ENCODE results near the gene ABHD17B. TPM values are rescaled to one million over a fixed set of nuclear protein-coding genes. Genes with fewer than 3 reads are reported as not detected.

Gene ABHD17B
- total RNA-seq, 1 donor from 2014 or later: 12.5 TPM

GRCh38 chr9:71924576-71924975 lies 13.6 kb upstream of the ABHD17B start:
- Mint-ChIP-seq H3K9me3 (ENCODE audit: low read depth) (no peaks in the 10 kb centered on the region), H3K27me3 (ENCODE audit: low read depth) (no peaks in the 10 kb centered on the region), H3K36me3 (ENCODE audit: low read depth) (peaks cover 3% of the 10 kb centered on the region), H3K27ac (ENCODE audit: unreplicated experiment) (no peak overlapping the region), H3K4me3 (ENCODE audit: unreplicated experiment) (no peak overlapping the region), H3K4me1 (ENCODE audit: low read depth) (peaks cover 34% of the 10 kb centered on the region)
- no peak for DNase-seq (ENCODE audit: low spot score)
- TF ChIP-seq CTCF (IDR thresholded peaks at IDR 0.05): no peak

GRCh38 chr9:71921190-71921814 lies 10.3 kb upstream of the ABHD17B start:
- TF ChIP-seq CTCF (IDR thresholded peaks at IDR 0.05): no peak
- DNase-seq (ENCODE audit: low spot score): no peak
- no peak overlapping the region for H3K4me3 Mint-ChIP-seq (ENCODE audit: unreplicated experiment)
- H3K36me3 Mint-ChIP-seq (ENCODE audit: low read depth): peaks cover 3% of the 10 kb centered on the region
- H3K9me3 Mint-ChIP-seq (ENCODE audit: low read depth): no peaks in the 10 kb centered on the region
- no peaks in the 10 kb centered on the region for H3K27me3 Mint-ChIP-seq (ENCODE audit: low read depth)
- peaks cover 27% of the 10 kb centered on the region for H3K4me1 Mint-ChIP-seq (ENCODE audit: low read depth)
- no peak overlapping the region for H3K27ac Mint-ChIP-seq (ENCODE audit: unreplicated experiment)

GRCh38 chr9:71920456-71921189 lies 9.6 kb upstream of the ABHD17B start:
- Mint-ChIP-seq H3K4me3 (ENCODE audit: unreplicated experiment) (no peak overlapping the region), H3K36me3 (ENCODE audit: low read depth) (peaks cover 3% of the 10 kb centered on the region), H3K27me3 (ENCODE audit: low read depth) (no peaks in the 10 kb centered on the region), H3K9me3 (ENCODE audit: low read depth) (no peaks in the 10 kb centered on the region), H3K4me1 (ENCODE audit: low read depth) (peaks cover 27% of the 10 kb centered on the region), H3K27ac (ENCODE audit: unreplicated experiment) (no peak overlapping the region)
- DNase-seq (ENCODE audit: low spot score): no peak
- TF ChIP-seq CTCF (IDR thresholded peaks at IDR 0.05): no peak

- H3K9me3 Mint-ChIP-seq (ENCODE audit: low read depth): no peaks in the 10 kb centered on the region
- peaks cover 3% of the 10 kb centered on the region for H3K36me3 Mint-ChIP-seq (ENCODE audit: low read depth)
- DNase-seq (ENCODE audit: low spot score): no peak
- TF ChIP-seq CTCF (IDR thresholded peaks at IDR 0.05): no peak
- no peaks in the 10 kb centered on the region for H3K27me3 Mint-ChIP-seq (ENCODE audit: low read depth)
- H3K4me1 Mint-ChIP-seq (ENCODE audit: low read depth): peaks cover 26% of the 10 kb centered on the region
- no peak overlapping the region for H3K4me3 Mint-ChIP-seq (ENCODE audit: unreplicated experiment)
- H3K27ac Mint-ChIP-seq (ENCODE audit: unreplicated experiment): no peak overlapping the region
Observed at GRCh38 chr9:71918419-71918818, 7.4 kb upstream of the ABHD17B start.

GRCh38 chr9:71916834-71917534 lies 6.0 kb upstream of the ABHD17B start:
- H3K4me3 Mint-ChIP-seq (ENCODE audit: unreplicated experiment): no peak overlapping the region
- no peak overlapping the region for H3K27ac Mint-ChIP-seq (ENCODE audit: unreplicated experiment)
- H3K9me3 Mint-ChIP-seq (ENCODE audit: low read depth): no peaks in the 10 kb centered on the region
- H3K27me3 Mint-ChIP-seq (ENCODE audit: low read depth): no peaks in the 10 kb centered on the region
- H3K36me3 Mint-ChIP-seq (ENCODE audit: low read depth): no peaks in the 10 kb centered on the region
- no peak for DNase-seq (ENCODE audit: low spot score)
- peaks cover 41% of the 10 kb centered on the region for H3K4me1 Mint-ChIP-seq (ENCODE audit: low read depth)
- TF ChIP-seq CTCF (IDR thresholded peaks at IDR 0.05): no peak

All from chondrocyte (in vitro differentiated cells).